ENCODE measurements around the gene UNK.

UNK gene

GRCh38 chr17:75819116-75819515, 34.5 kb downstream of the UNK start:
- no peaks in the 10 kb centered on the region for H3K27me3 Mint-ChIP-seq (ENCODE audit: low read depth)
- no peaks in the 10 kb centered on the region for H3K9me3 Mint-ChIP-seq
- no peaks in the 10 kb centered on the region for H3K4me1 Mint-ChIP-seq
- no peak overlapping the region for H3K4me3 Mint-ChIP-seq
- TF ChIP-seq CTCF (IDR thresholded peaks at IDR 0.05; ENCODE audit: unreplicated experiment in 3 of 3), result no peak
- H3K36me3 Mint-ChIP-seq (ENCODE audit: low read depth), result peaks cover 55% of the 10 kb centered on the region
- no peak overlapping the region for H3K27ac Mint-ChIP-seq

DNA sequence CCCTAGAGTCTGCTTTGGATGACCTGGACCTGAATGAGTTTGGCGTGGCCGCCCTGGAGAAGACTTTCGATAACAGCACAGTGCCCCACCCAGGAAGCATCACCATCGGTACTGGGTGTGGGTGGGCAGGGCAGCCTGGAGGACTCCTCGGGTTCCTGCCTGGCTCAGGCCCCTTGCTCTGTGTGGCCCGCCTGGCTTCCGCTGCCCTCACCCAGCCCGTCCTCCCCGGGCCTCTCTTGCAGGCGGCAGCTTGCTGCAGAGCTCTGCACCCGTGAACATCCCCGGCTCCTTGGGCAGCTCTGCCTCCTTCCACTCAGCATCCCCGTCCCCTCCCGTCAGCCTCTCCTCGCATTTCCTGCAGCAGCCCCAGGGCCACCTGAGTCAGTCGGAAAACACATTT, 35.1 kb downstream of the UNK start:
- Mint-ChIP-seq H3K27me3 (ENCODE audit: low read depth) (no peaks in the 10 kb centered on the region), H3K4me1 (peaks cover 5% of the 10 kb centered on the region), H3K9me3 (no peaks in the 10 kb centered on the region)

DNA sequence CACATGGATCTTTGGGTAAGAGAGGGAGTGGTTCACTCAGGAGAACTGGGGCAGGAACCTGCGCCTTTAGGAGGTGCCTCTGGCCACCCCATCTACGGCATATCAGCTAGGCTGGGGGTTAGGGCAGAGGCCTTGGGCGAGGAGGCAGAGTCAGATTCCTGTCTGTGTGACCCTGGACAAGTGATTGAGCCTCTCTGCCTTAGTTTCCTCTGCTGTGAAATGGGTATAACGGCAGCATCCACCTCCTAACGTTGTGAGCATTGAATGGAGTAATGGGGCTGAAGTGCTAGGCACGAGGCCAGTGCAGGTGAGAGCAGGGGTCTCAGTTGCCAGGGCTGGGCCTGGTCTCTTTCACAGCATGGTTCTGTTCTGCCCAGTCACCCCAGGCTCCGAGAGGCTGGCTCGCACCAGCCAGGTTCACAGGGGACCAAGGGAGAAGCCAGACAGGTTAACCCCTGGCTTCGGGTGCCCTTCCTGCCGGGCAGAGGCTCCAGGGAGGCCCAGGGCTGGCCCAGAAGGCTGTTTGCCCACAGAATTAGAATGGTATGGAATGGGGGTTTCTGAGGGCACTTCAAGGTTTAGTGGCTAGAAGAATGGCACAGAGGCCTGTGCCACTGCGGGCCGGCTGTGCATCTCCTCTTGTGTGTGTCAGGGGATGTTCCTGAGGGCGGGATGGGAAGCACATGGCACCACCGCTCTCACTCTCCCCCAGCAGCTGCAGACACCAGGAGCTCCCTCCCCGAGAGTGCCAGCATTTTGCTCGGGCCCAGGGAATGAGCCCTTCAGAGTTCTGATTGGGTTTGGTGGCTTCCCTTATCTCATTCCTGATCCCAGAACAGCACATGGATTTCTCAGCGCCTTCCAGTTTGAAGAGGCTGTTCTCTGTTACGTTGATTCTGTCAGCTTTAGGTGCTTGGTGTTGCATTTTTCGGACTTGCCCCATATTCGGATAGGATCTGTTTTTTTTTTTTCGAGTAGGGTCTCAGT, 35.8 kb downstream of the UNK start:
- Mint-ChIP-seq H3K27ac (peak overlapping the region in 1 of 3 experiments; percentile 41), H3K4me1 (peaks cover 10% of the 10 kb centered on the region), H3K36me3 (ENCODE audit: low read depth) (peaks cover 51% of the 10 kb centered on the region), H3K4me3 (no peak overlapping the region), H3K27me3 (ENCODE audit: low read depth) (no peaks in the 10 kb centered on the region), H3K9me3 (no peaks in the 10 kb centered on the region)
- no peak for TF ChIP-seq CTCF (IDR thresholded peaks at IDR 0.05; ENCODE audit: unreplicated experiment in 3 of 3)

More for the DNA sequence above, 35.1 kb downstream of the UNK start:
- H3K27ac Mint-ChIP-seq, result no peak overlapping the region
- peaks cover 51% of the 10 kb centered on the region for H3K36me3 Mint-ChIP-seq (ENCODE audit: low read depth)
- H3K4me3 Mint-ChIP-seq, result no peak overlapping the region
- TF ChIP-seq CTCF (IDR thresholded peaks at IDR 0.05; ENCODE audit: unreplicated experiment in 3 of 3), result no peak

GRCh38 chr17:75821552-75821951, 36.9 kb downstream of the UNK start:
- Mint-ChIP-seq H3K27ac (peak overlapping the region in 1 of 3 experiments; percentile 41), H3K9me3 (no peaks in the 10 kb centered on the region), H3K4me3 (no peak overlapping the region), H3K4me1 (peaks cover 12% of the 10 kb centered on the region), H3K36me3 (ENCODE audit: low read depth) (peaks cover 45% of the 10 kb centered on the region), H3K27me3 (ENCODE audit: low read depth) (no peaks in the 10 kb centered on the region)
- no peak for TF ChIP-seq CTCF (IDR thresholded peaks at IDR 0.05; ENCODE audit: unreplicated experiment in 3 of 3)

DNA sequence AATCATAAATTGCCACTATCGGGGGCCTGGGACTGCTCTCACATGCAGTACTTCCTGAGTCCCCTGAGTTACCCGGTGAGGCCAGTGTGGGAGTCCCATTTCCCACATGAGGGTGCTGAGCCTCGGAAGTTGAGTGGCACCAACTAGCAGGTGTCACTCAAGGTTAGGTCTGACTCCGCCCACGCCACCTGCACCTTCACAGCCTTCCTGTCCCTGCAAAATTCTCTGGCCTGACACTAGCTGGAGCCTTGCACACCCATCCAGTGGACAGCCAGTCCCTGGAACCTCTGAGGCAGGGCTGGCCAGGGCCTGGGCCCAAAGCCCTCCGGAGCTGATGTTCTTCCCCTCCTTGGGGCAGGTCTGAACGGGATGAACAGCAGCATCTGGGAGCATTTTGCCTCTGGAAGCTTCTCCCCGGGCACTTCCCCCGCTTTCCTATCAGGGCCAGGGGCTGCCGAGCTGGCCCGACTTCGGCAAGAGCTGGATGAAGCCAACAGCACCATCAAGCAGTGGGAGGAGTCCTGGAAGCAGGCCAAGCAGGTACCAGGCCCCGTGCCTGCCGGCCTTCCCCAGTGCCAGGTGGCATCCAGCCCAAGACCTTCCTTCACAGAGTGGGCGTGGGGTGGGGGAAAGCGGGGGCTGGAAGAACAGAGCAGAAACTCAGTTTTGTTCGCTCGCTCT, 37.7 kb downstream of the UNK start:
- H3K9me3 Mint-ChIP-seq, result no peaks in the 10 kb centered on the region
- H3K4me3 Mint-ChIP-seq, result no peak overlapping the region
- no peak for TF ChIP-seq CTCF (IDR thresholded peaks at IDR 0.05; ENCODE audit: unreplicated experiment in 3 of 3)
- peaks cover 43% of the 10 kb centered on the region for H3K36me3 Mint-ChIP-seq (ENCODE audit: low read depth)
- no peaks in the 10 kb centered on the region for H3K27me3 Mint-ChIP-seq (ENCODE audit: low read depth)
- peak overlapping the region in 2 of 3 experiments; percentile 37 to 41 for H3K27ac Mint-ChIP-seq
- H3K4me1 Mint-ChIP-seq, result peaks cover 16% of the 10 kb centered on the region

Measured in nephron (organoid).